ENCODE data around the gene BARX2. TPM values are rescaled to one million over a fixed set of nuclear protein-coding genes. Genes with fewer than 3 reads are reported as not detected.

BARX2 gene
- total and polyA plus RNA-seq, 2 donors (not counting 3 experiments of a cell fraction or from before 2014, with no cell fraction given), result not detected

GRCh38 chr11:129402206-129403171 is 26.8 kb downstream of the BARX2 start:
- DNase-seq (ENCODE audit: low read depth, low spot score) (no peak), FAIRE-seq (no peak)
- ChIA-PET POLR2A (no interaction called here), CTCF (no interaction called here)
- H3K27me3 ChIP-seq (ENCODE audit: control insufficient read depth in 2 of 2, insufficient read depth in 2 of 2, low read length in 2 of 2), result no peaks in the 10 kb centered on the region
- H3K9me3 ChIP-seq (replicated peaks; ENCODE audit: control insufficient read depth, insufficient read depth, low read length), result no peaks in the 10 kb centered on the region
- no peak overlapping the region for H3K4me2 ChIP-seq (ENCODE audit: insufficient read depth, low read length)
- H2AFZ ChIP-seq (ENCODE audit: low read depth, low read length), result no peak overlapping the region
- BruUV-seq (replicated peaks), result no TSS peak
- no peak overlapping the region for H3K27ac ChIP-seq (ENCODE audit: insufficient read depth, low read depth, low read length)
- no peak overlapping the region for H3K9ac ChIP-seq (replicated peaks; ENCODE audit: extremely low read depth, insufficient read depth, low read length)
- TF ChIP-seq JUN (IDR thresholded peaks at IDR 0.05; ENCODE audit: borderline replicate concordance, insufficient read depth, insufficient read length, low read depth) (no peak), GATA2 (IDR thresholded peaks at IDR 0.05; ENCODE audit: insufficient read depth, insufficient read length, low read depth, low read length) (no peak), MAX (IDR thresholded peaks at IDR 0.05; ENCODE audit: insufficient read depth, insufficient read length) (no peak), MYC (IDR thresholded peaks at IDR 0.05; ENCODE audit: low read depth, low read length) (no peak), POLR2AphosphoS5 (IDR thresholded peaks at IDR 0.05; ENCODE audit: insufficient read depth, low read depth, low read length) (no peak), EZH2 (IDR thresholded peaks at IDR 0.05; ENCODE audit: borderline replicate concordance, low read depth, low read length, severe bottlenecking) (no peak), POLR2A (IDR thresholded peaks at IDR 0.05; ENCODE audit: low read depth, low read length) (no peak), CTCF (IDR thresholded peaks at IDR 0.05; ENCODE audit: extremely low read depth in 1 of 2, insufficient read depth in 1 of 2, low read depth in 1 of 2, low read length in 2 of 2) (no peak), FOS (IDR thresholded peaks at IDR 0.05; ENCODE audit: borderline replicate concordance, insufficient read depth, low read length) (no peak)
- H3K4me3 ChIP-seq (replicated peaks in 1 of 3; ENCODE audit: insufficient read depth in 1 of 3, low read depth in 1 of 3, low read length in 3 of 3), result no peak overlapping the region
- intact Hi-C loops (cut with micrococcal nuclease), result no loop called here
- H3K4me1 ChIP-seq (ENCODE audit: control insufficient read depth, extremely low read depth, insufficient read depth, low read length), result no peaks in the 10 kb centered on the region
- no peaks in the 10 kb centered on the region for H3K79me2 ChIP-seq (ENCODE audit: control insufficient read depth, insufficient read depth, low read length)
- H3K9me1 ChIP-seq (replicated peaks; ENCODE audit: control insufficient read depth, extremely low read depth, insufficient read depth, low read length), result no peaks in the 10 kb centered on the region
- no peaks in the 10 kb centered on the region for H3K36me3 ChIP-seq (ENCODE audit: control insufficient read depth in 2 of 2, extremely low read depth in 1 of 2, insufficient read depth in 2 of 2, low read length in 2 of 2)
- H4K20me1 ChIP-seq (replicated peaks; ENCODE audit: control insufficient read depth, extremely low read depth, insufficient read depth, low read length), result no peaks in the 10 kb centered on the region
- dilution Hi-C loops (cut with MboI; ENCODE audit: extremely low pct_ligation_motif_present, low sequenced_read_pairs), result no loop called here

Data from endothelial cell of umbilical vein (primary cell).